Stimulated activated CD8-positive, alpha-beta memory T cell treated with anti-CD3 and anti-CD28 coated beads, Interleukin-4, amount 100 ng/mL, for 24 hours (primary cell): ENCODE data around the gene ING5.
A peak's percentile ranks its signal among the peaks of the same experiment; 100 is the strongest.

Experiments
- DNase-seq: peaks from one replicate; pipeline ENCODE4 v3.0.0-alpha.2; 2020; ENCODE audit warnings: low read depth

ING5 gene

DNA sequence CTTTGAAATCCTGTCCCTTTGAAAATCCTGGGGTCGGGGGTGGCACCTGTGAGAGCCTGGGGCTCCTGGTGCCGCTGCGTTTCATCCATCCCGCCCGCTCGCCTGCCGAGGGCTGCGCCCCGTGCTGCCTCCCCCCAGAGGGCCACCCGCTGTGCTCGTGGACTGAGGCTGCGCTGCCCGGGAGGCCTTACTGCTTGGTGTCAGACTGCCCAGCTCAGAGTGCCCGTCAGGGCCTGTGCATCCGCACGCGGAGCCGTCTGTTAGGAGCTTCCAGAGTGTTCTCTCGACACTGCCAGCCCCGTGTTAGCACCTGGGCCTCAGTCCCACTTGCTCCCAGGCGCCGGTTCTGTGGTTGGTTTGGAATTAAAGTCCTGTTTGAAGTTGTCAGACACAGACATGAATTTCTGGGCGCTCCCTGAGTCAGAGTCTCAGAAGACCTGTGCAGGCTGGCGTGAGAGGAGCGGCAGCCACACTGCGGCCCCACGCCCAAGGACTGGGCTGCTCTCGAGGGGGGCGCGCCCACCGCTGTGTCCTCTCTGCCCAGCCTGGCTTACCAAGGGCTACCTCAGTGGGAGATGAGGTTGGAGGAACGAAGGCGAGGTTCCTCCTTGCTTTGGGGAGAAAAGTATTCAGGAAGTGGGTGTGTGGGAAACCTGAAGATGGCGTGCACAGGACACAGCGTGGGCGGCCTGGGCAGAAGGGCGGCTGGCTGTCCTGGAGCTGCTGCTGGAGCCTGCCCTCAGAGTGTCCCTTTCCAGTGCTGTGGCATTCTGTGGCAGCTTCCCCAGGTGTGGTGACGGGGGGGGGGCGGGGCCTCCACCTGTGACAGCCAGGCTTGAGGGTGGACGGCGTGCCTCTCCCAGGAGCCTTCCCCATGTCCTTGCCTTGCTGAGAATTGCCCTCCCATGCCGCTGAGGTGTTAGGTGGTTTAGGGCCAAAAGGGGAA is 29.3 kb upstream of the ING5 start:
- DNase-seq, result no peak

DNA sequence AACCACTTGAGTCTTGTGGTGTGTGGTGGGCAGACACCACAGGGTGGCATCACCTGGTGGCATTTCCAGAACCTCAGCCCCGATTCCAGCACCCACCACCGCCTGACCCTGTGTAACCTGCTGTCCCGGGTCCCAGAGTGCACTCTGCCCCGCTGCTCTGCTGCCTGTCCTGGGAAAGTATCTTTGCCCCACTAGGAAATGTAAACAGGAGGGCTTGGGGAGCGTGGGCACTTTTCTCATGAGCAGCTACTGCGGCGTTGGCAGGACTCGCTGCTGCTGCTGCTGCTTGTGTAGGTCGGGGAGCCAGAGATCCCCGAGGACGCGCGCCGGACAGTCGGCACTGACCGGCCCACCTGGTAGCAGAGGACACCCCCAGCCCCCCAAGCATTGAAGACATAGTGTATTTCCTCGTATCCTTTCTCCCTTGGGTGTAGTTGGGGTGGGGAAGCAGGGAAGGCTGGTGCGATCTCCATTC is 28.6 kb upstream of the ING5 start:
- DNase-seq, result no peak

DNA sequence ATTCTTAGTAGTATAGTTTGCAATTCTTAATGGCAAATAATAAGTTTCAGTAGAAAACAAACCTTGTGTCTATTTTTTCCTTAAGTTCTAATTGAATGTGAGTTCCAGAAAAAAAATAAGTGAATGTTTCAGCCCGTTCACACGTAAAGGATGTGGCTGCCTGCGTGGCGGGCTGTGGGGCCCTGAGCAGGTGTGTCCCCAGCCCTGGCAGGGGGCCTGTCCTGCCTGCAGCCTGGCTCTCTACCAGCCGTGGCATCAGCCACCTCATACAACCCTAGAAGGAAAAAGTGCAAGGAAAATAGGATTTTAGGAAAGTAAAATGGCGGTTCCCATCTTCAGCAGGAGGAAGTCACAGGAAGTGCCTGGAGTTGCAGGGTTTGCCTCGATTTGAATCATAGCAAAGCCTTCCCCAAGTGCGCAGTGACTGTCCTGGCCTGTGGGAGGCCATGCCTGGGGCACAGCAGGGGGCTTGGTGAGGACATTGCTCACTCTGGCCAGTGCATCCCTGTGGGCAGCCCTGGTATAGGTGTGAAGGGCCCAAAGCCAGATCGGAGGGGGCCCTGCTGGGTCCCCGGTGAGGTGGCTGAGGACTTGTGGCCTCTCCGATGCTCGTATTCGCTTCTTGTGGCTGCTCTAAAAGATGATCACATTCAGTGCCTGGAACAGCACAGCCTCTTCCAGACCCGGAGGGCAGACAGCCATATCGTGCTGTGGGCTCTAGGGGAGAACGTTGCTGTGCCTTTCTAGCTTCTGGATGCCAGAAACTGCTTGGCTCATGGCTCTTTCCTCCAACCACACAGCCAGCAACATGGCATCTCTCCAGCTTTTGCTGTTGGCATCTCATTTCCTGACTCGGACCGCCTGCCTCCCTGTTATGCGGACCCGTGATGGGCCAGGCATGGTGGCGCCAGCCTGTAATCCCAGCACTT is 27.8 kb upstream of the ING5 start:
- DNase-seq, result no peak

DNA sequence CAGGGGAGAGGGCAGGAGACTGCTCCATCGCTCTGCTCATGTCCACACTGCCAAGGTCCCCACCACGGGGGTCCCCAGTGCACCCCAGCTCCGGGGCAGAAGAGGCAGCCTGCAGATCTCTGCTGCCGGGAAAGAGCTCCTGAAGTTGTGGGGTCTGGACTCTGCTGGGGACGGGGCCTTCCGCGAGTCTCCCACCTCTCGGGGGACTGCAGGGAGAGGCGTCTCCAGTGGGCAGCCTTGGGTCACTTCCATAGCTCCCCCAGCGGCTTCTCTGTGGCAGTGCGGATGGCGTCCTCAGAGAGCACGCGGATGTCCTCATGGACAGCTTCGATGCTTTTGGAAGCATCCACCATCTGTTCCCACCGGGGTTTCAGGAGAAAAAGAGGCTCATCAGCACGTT is 26.0 kb upstream of the ING5 start:
- DNase-seq, result no peak

DNA sequence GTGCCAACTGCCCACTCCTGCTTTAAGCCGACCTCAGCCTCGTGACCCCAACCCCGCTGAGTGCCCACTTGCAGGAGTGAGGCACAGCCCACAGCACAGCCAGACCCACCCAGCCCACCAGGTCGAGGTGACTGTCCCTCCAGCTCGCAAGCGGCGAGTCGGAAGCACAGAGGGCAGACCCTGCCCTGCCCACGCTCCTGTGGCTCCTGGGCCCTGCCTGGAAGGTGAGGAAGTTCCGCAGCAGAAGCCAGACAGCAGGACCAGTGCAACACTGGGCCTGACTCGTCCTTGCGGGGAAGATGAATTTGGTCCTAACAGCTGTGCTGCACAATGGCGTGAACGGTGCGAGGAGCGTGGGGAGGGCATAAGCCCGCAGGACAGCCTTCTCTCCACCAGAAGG is 25.2 kb upstream of the ING5 start:
- DNase-seq, result no peak

DNA sequence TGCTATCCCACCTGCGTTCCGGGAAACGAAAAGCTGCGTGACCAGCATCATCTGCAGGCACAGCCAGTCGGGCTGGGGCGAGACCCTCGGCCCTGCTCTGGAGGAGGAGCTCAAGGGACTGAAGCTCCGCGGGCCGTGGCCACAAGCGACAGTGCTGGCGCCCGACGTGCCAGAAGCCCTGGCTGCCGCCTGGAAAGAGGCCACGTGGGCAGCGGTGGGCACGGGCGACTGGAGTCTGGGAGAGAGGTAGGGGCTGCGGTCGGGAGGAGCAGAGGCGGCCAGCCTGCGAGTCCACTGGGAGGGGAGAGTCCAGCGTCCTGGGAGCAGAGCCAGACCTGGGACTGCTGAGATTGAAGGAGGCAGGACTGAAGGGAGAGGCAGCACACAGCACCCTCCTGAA is 24.4 kb upstream of the ING5 start:
- DNase-seq, result no peak

DNA sequence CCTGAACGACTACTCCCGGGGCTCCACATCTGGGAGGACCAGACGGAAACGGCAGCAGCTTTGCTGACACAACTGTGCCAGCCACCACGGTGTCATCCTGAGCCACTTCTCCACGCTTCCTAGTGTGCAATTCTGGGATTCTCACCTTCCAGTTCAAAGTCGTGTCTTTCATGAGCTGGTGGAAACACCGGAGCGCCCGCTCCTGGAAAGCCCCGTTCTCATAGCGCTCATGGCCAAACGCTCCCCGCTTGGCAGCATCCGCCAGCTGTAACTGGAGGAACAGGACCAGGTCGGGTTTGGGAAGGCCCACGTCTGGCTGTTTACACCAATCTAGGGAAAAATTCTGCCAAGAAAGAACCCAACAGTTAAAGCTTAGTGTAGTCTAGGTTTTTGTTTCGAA is 23.5 kb upstream of the ING5 start:
- DNase-seq, result no peak

DNA sequence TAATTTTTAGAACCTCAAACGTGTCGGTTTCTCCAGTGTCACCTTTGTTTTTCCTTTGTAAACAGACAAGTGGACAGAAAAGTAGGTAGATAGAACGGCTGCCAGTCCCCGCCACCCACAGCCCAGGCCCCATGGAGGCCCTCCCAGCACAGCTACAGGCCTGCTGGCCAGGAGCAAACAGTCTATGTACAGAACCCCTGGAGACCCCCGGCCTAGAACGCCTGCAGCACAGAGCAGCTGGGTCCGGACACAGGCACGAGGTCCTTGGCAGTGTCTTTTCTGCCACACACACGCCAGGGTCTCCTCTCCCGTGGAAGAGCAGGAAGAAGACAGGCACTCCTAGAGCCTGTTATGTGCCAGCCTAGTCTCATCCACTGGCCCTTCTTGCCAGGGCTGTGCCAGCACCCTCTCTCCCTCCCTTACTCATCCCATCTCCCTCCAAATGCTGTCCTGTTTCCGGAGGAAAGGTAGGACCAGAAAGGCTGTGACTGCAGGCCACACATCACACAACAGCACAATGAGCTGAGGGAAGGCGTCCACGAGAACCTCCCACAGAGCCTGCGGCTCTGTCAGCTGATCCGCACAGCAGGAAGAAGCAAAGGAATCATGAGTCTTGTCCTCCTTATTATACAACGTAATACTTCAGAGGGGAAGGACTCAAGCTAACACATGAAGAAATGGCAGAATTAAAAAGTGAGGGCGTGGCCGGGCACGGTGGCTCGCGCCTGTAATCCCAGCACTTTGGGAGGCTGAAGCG is 22.9 kb upstream of the ING5 start:
- no peak for DNase-seq

DNA sequence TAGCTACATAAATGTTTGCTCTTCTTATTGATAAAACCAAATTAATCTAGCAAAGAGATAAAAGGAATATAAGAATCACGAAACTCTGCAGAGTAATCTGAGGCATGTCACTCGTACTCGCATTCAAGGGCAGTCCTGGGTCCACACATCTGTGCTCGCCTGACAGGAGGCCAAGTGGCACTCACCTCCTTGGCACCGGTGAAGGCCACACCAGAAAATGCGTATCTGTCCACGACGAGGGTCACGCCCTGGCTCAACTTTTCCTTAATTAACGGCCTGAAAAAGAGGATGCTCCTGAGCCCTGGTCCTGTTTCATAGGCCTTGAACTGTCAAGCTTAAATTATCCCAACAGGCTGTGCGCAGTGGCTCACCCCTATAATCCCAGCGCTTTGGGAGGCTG is 21.8 kb upstream of the ING5 start:
- no peak for DNase-seq

DNA sequence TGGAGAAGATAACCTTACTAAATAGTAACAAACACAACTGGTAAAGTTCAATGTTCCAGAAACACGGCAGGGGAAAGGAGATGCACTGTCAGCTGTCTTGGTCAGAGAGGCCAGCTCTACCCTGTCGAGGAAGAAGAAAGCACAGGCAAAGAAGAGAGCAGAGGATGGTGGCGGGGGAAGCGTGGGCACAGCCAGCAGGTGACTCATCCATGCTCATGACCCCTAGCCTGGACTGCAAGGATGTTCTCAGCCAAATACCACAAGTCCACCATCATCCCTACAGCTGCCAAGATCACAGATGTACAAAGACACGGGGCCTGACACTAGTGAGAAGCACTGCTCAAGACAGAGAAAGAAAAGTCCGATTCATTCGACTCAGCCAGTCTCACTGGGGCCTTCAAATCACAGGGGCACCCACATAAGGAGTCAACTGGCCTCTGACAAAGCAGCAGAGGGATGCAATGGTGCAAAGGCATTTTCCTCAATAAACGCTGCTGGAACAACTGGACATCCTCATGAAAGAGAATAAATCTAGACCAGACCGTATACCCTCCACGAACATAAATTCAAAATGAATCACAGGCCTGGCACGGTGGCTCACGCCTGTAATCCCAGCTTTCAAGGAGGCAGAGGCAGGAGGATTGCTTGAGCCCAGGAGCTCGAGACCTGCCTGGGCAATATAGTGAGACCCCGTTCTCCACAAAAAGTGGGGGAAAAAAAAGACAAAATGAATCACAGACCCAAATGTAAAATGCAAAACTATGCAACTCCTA is 20.8 kb upstream of the ING5 start:
- DNase-seq, result no peak

DNA sequence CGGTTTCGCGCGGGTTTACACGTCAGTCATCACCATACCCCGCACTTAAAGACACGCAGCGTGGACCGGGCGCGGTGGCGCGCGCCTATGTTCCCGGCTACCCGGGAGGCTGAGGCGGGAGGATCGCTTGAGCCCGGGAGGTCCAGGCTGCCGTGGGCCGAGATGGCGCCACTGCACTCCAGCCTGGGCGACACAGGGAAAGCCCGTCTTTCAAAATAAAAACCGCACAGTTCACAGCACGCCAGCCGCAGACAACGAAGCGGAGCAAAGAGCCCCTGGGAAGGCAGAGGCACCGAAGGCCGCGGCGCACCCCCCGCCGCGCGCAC is 15.6 kb upstream of the ING5 start:
- no peak for DNase-seq

DNA sequence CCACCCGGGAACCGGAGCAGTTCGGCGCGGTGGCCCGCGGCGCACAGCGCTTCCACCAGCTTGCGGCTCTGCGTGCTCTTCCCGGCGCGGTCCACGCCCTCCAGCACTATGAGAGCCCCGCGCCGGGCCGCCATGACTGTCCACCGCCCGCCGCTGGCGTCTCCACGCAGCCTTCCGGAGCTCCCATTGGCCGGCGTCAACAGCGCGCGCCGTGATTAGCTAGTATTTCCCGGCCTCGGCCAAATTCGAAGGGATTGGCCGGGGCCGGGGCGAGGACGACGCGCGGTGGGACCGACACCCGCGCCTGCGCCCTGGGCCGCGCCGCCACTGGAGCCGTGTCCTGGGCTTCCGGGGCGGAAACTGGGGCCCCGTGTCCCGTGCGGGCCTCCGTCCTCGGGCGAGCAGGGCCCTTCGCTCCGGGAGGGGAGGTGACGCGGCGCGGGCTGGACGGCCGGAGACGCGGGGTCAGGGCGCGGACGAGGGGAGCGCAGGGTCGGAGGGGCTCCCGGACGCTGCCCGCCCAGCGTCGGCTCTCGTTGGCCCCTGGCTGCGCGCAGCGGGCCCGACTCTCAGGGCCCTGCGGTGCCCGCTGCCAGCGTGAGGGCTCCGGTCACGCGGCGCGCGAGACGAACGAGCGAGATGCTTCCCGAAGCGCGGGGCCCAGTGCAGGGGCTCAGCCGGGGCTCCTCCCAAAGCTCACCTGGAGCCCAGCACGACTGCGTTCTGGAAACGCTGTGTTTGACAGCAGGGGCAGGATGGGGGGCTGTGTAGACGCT is 15.0 kb upstream of the ING5 start, which contains the start of gene DTYMK:
TSS of gene DTYMK (minus strand) at position 166 of the 776 bp plus-strand sequence. CDS start at position 134, 32 bp downstream.
- DNase-seq, result peak; percentile 95

DNA sequence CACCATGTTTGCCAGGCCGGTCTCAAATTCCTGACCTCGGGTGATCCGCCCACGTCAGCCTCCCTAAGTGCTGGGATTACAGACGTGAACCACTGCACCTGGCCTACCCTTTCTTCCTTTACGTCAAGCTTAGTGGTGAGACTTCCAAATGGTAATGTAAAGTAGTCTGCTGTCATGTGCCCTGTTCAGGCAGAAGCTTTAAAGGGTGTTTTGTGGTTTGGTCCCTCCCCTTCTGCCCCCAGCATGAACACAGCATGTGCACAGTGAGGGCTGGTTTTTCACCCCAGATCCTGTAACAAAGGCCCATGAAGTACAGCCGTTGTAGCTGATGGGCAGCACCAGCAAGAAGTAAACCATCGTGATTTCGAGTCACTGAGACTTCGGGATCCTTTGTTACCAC is 12.5 kb upstream of the ING5 start:
- peak; percentile 27 for DNase-seq

DNA sequence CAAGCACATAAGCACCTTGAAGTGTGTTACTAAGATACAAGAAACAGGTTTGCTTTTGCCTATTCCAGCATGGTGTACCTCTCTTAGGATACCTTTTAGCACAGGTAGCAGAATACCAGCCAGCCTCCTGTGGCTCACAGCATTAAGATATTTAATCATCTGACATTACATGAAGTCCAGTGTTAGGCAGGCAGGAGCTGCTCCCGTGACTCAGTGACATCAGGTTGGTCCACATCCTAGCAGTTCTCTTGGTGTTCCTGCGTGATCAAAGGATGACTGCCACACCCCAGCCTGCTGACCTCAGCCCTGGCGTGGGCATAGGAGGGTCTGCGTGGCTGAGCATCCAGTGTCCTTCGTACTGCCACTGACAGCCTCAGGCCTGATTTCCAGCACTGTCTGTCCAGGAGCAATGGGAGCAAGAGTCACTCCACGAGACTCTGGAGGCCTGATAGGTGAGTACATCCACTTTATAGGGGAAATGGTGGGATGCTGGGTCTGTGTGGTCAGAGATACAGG is 11.6 kb upstream of the ING5 start:
- no peak for DNase-seq

DNA sequence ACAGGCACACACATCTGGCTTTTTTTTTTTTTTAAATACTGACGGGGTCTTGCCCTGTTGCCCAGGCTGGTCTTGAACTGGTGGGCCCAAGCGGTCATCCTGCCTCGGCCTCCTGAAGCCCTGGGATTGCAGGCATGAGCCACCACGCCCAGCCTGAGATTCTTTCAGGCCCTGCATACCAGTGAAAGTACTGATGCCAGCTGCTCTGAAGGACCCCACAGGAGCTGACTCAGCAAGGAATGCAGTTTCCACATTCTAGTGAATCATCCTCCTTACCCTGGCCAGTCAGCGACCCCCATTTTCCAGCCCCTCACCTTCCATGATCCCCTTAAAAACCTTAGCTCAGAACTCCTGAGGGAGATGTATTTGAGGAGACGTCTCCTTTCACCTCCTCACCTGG is 9.4 kb upstream of the ING5 start:
- DNase-seq, result no peak

DNA sequence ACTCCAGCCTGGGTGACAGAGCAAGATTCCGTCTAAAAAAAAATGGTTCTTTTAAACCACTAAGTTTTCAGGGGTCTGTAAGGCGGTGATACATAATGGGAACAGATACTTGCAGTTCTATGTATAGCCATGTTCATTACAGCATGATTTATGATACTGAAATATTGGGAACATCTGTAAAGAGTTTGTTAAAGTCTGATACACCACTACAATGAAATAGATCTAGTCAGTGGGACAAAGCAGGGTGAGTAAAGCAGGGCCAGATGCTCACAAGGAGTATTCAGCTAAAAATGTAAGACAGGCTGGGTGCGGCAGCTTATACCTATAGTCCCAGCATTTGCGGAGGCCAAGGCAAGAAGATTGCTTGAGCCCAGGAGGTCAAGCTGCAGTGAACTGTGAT is 6.2 kb upstream of the ING5 start:
- DNase-seq, result no peak

DNA sequence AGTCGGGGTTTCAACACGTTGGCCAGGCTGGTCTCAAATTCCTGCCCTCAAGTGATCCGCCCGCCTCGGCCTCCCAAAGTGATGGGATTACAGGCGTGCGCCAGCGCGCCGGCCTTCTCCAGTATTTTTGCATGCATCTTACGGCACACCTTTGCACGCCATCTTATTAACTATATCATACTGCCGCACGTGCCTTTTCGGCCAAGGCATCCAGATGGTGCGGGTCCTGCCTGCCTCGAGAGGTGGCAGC is 765 bp upstream of the ING5 start:
- no peak for DNase-seq

DNA sequence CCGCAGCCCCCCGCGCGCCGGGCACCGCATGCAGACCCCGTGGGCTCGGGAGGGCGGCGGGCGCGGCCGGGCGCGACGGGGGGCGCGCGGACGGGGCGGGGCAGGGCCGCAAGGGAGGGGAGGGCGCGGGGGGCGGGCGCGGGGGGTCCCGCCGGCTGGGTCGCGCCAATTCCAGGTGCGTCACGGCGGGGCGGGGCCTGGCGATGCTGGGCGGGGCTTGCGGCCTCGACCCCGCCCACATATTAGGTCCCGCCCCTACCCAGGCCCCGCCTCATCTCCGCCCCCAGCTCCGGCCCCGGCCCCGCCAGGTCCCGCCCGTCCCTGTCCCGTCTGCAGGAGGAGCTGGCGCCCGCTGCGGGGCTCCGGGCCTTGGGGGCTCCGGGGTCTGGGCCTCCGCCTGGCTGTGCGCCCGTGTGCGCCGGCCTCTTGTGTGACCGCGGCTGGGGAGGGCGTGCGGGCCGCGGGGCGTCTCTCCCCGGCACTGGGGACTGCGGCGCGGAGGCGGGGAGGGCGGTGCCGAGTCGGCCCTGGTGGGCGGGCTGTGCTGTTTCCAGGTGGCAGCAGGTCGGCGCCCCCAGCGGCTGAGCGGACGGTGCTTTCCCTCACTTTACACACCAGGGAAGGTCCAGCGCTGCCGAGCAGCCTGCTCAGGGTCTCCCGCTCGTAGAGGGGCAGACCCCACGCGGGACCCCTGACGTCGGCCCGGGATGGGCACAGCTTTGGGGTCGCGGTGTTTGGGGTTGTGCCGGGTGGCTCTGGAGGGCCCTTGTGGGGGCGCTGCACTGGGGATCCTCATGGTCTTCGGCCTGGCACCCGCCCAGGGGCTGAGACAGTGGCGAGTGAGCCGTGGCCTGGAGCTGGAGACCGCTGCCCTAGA is 554 bp downstream of the ING5 start:
- peak; percentile 89 for DNase-seq

DNA sequence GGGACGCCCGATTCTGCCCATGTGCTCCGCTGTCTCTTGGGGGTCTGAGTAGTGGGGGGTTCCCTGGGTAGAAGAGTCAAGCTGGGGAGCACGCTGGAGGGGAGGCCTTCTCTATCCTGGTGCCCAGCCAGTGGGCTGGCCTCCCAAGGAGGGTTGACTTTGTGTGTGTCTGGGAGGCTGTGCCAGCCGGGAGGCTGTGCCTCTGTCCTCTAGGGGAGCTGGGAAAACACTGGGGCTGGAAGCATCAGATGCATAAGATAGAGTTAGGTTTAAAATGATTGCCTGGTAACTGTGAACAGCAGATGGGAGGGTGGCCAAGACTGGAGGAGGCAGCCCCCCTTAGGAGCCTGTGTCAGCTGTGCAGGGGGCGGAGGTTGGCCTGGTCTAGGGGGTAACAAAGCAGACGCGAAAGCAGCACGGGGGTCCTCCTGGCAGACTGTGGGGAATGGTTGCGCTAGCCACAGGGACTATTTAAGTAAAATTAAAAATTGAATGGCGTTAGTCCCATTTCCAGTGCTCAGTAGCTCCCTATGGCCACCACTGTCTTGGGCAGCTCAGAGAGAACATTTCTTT is 1.3 kb downstream of the ING5 start:
- no peak for DNase-seq
